IMR-90 (cell line): ENCODE measurements around the gene PRXL2B. TPM values are rescaled to one million over a fixed set of nuclear protein-coding genes. Genes with fewer than 3 reads are reported as not detected.

ENCODE experiments used
- ATAC-seq: fragments of 200-7000 bp; cut with Tn5 transposase; 2 replicates; pipeline ENCODE4 v1.9.1; 2020; ENCODE audit warnings: low read depth, mild to moderate bottlenecking, moderate library complexity
- BruUV-seq: library from RNA; stranded (reverse); fragments of 400-500 nt; replicated peaks from 2 replicates; lab custom pipeline; 2021; lab: Mats Ljungman, UMichigan
- CTCF ChIA-PET: fragments of 300-600 bp; formaldehyde crosslinking; extraction: SDS; loops from one replicate; lab custom pipeline; 2021; ENCODE audit warnings: antibody characterized with exemption; lab: Yijun Ruan, JAX
- POLR2A ChIA-PET: fragments of 300-600 bp; sonication (Branson Sonifier 250); formaldehyde crosslinking; loops from one replicate; lab custom pipeline; 2022; ENCODE audit warnings: antibody characterized with exemption; ENCODE audit not compliant: unreplicated experiment; lab: Charles Lee
- DNase-seq: peaks from one replicate; pipeline ENCODE4 v3.0.0; 2013
- H2AFZ ChIP-seq: replicated peaks from 2 replicates; pipeline ENCODE3; 2013; ENCODE audit warnings: low read length, mild to moderate bottlenecking; ENCODE audit not compliant: poor library complexity
- H2AK5ac ChIP-seq: 2 replicates; pipeline ENCODE4 v1.6.1; 2013; ENCODE audit warnings: low read depth, low read length, inconsistent platforms
- H2AK9ac ChIP-seq: replicated peaks from 2 replicates; pipeline ENCODE3; 2013; ENCODE audit warnings: mild to moderate bottlenecking, low read depth, low read length, moderate library complexity; ENCODE audit not compliant: poor library complexity
- H2BK120ac ChIP-seq: 2 replicates; pipeline ENCODE4 v1.6.1; 2013; ENCODE audit warnings: low read depth, low read length, inconsistent platforms
- H2BK15ac ChIP-seq: 3 replicates; pipeline ENCODE4 v1.6.1; 2013; ENCODE audit warnings: low read depth, low read length, inconsistent platforms
- H2BK20ac ChIP-seq: 2 replicates; pipeline ENCODE4 v1.6.1; 2013; ENCODE audit warnings: low read depth, mild to moderate bottlenecking, inconsistent platforms, low read length, moderate library complexity
- H2BK5ac ChIP-seq: 2 replicates; pipeline ENCODE4 v1.6.1; 2013; ENCODE audit warnings: mild to moderate bottlenecking, low read depth, low read length, inconsistent platforms; ENCODE audit not compliant: poor library complexity, severe bottlenecking
- H3K14ac ChIP-seq: replicated peaks from 2 replicates; pipeline ENCODE4 v1.6.1; 2013; ENCODE audit warnings: low read depth, low read length, inconsistent platforms
- H3K18ac ChIP-seq: 2 replicates; pipeline ENCODE4 v1.6.1; 2013; ENCODE audit warnings: low read depth, low read length, control low read depth
- H3K23ac ChIP-seq: 2 replicates; pipeline ENCODE4 v1.6.1; 2013; ENCODE audit warnings: low read depth, low read length, inconsistent platforms
- H3K27ac ChIP-seq: 2 replicates; pipeline ENCODE4 v1.5.1; 2013; ENCODE audit warnings: mild to moderate bottlenecking, control low read depth, low read length; ENCODE audit not compliant: insufficient read depth
- H3K27me3 ChIP-seq: 2 replicates; pipeline ENCODE4 v1.6.1; 2013; ENCODE audit warnings: low read length; ENCODE audit not compliant: control insufficient read depth, insufficient read depth
- H3K36me3 ChIP-seq: 2 replicates; pipeline ENCODE4 v1.6.1; 2013; ENCODE audit warnings: low read length, mixed read lengths; ENCODE audit not compliant: control insufficient read depth, insufficient read depth
- H3K4ac ChIP-seq: 2 replicates; pipeline ENCODE4 v1.6.1; 2013; ENCODE audit warnings: low read depth, low read length, inconsistent platforms
- H3K4me1 ChIP-seq: 2 replicates; pipeline ENCODE4 v1.6.1; 2013; ENCODE audit warnings: low read length, mixed read lengths; ENCODE audit not compliant: control insufficient read depth, insufficient read depth
- H3K4me2 ChIP-seq: 2 replicates; pipeline ENCODE4 v1.6.1; 2013; ENCODE audit warnings: low read depth, mild to moderate bottlenecking, control low read depth, low read length, moderate library complexity
- H3K4me3 ChIP-seq: 2 replicates; pipeline ENCODE4 v1.5.1; 2013; ENCODE audit warnings: low read depth, mild to moderate bottlenecking, control low read depth, low read length, moderate library complexity; ENCODE audit not compliant: insufficient read depth
- H3K56ac ChIP-seq: 2 replicates; pipeline ENCODE4 v1.6.1; 2013; ENCODE audit warnings: low read length, inconsistent platforms; ENCODE audit not compliant: insufficient read depth; ENCODE audit errors: extremely low read depth
- H3K79me1 ChIP-seq, 2 experiments: 2 replicates each; pipeline ENCODE4 v1.6.1; 2013; ENCODE audit warnings: low read length in 2 of 2, inconsistent platforms in 1 of 2, low read depth in 1 of 2
- H3K9ac ChIP-seq: 2 replicates; pipeline ENCODE4 v1.6.1; 2013; ENCODE audit warnings: low read depth, low read length, control low read depth
- H3K9me1 ChIP-seq: 2 replicates; pipeline ENCODE4 v1.6.1; 2013; ENCODE audit warnings: low read length, inconsistent platforms; ENCODE audit not compliant: insufficient read depth
- H3K9me3 ChIP-seq: 2 replicates; pipeline ENCODE4 v1.6.1; 2013; ENCODE audit warnings: low read length; ENCODE audit not compliant: control insufficient read depth, insufficient read depth
- H4K20me1 ChIP-seq: 2 replicates; pipeline ENCODE4 v1.6.1; 2013; ENCODE audit warnings: low read length, inconsistent platforms; ENCODE audit not compliant: insufficient read depth
- H4K5ac ChIP-seq: 2 replicates; pipeline ENCODE4 v1.6.1; 2013; ENCODE audit warnings: mild to moderate bottlenecking, low read depth, low read length, control low read depth
- H4K8ac ChIP-seq, 2 experiments: 2 replicates each; pipeline ENCODE4 v1.6.1; 2013; ENCODE audit warnings: low read depth in 2 of 2, low read length in 2 of 2, control low read depth in 1 of 2, inconsistent platforms in 1 of 2
- H4K91ac ChIP-seq: 2 replicates; pipeline ENCODE4 v1.6.1; 2013; ENCODE audit warnings: low read depth, low read length, inconsistent platforms; ENCODE audit not compliant: insufficient read depth
- BHLHE40 ChIP-seq: fragments of 150-350 bp; IDR thresholded peaks from 2 replicates; pipeline ENCODE4 v1.6.1; 2016; ENCODE audit warnings: mild to moderate bottlenecking, low read depth, low read length
- CEBPB ChIP-seq: IDR thresholded peaks from 2 replicates; pipeline ENCODE4 v1.6.1; 2012; ENCODE audit warnings: low read depth, low read length, improper control_type of control experiment
- CTCF ChIP-seq: conservative IDR thresholded peaks from 2 replicates; pipeline ENCODE4 v1.5.1; 2012; ENCODE audit warnings: mild to moderate bottlenecking, low read depth, low read length, improper control_type of control experiment
- ELK1 ChIP-seq: fragments of 150-350 bp; IDR thresholded peaks from 2 replicates; pipeline ENCODE4 v1.6.1; 2016; ENCODE audit warnings: low read depth, mild to moderate bottlenecking, low read length, moderate library complexity, borderline replicate concordance
- FOS ChIP-seq: fragments of 150-350 bp; IDR thresholded peaks from 2 replicates; pipeline ENCODE4 v1.6.1; 2016; ENCODE audit warnings: low read depth, low read length
- MAFK ChIP-seq: IDR thresholded peaks from 2 replicates; pipeline ENCODE4 v1.6.1; 2012; ENCODE audit warnings: low read depth, low read length, improper control_type of control experiment
- MAZ ChIP-seq: IDR thresholded peaks from 2 replicates; pipeline ENCODE4 v1.6.1; 2012; ENCODE audit warnings: low read depth, mild to moderate bottlenecking, low read length, improper control_type of control experiment, moderate library complexity, borderline replicate concordance
- MXI1 ChIP-seq: IDR thresholded peaks from 2 replicates; pipeline ENCODE4 v1.6.1; 2012; ENCODE audit warnings: low read depth, mild to moderate bottlenecking, low read length, moderate library complexity, borderline replicate concordance
- NFE2L2 ChIP-seq: fragments of 150-350 bp; IDR thresholded peaks from 2 replicates; pipeline ENCODE4 v1.6.1; 2016; ENCODE audit warnings: low read depth, mild to moderate bottlenecking, low read length
- RAD21 ChIP-seq: IDR thresholded peaks from 2 replicates; pipeline ENCODE4 v1.6.1; 2012; ENCODE audit warnings: low read length, improper control_type of control experiment
- RCOR1 ChIP-seq: IDR thresholded peaks from 2 replicates; pipeline ENCODE4 v1.6.1; 2012; ENCODE audit warnings: mild to moderate bottlenecking, low read length, improper control_type of control experiment; ENCODE audit not compliant: insufficient replicate concordance
- RFX5 ChIP-seq: IDR thresholded peaks from 2 replicates; pipeline ENCODE4 v1.8.0; 2012; ENCODE audit warnings: low read depth, mild to moderate bottlenecking, low read length, moderate library complexity
- SMC3 ChIP-seq: fragments of 150-350 bp; IDR thresholded peaks from 2 replicates; pipeline ENCODE4 v1.6.1; 2016; ENCODE audit warnings: low read depth, mild to moderate bottlenecking, antibody characterized with exemption, low read length, moderate library complexity
- USF2 ChIP-seq: fragments of 150-350 bp; IDR thresholded peaks from 2 replicates; pipeline ENCODE4 v1.6.1; 2017; ENCODE audit warnings: mild to moderate bottlenecking, antibody characterized with exemption, low read length, low read depth
- WGBS, 2 experiments: methylation state at CpG; one replicate each; pipeline versions ENCODE4 v1.1.5 to v1.1.7; 2013; ENCODE audit warnings: missing lambda C conversion rate in 2 of 2; ENCODE audit not compliant: insufficient read length in 1 of 2; ENCODE audit errors: extremely low coverage in 2 of 2; 5-methylcytosine and 5-hydroxymethylcytosine counted together
- dilution Hi-C: fragments of 300-500 bp; cut with HindIII; formaldehyde crosslinking; loops from one replicate; pipeline ENCODE4 v1.14.3; 2018; ENCODE audit warnings: low sequenced_read_pairs; ENCODE audit not compliant: unreplicated experiment
- in situ Hi-C: fragments of 300-500 bp; cut with MboI; formaldehyde crosslinking; loops from 3 replicates; pipeline ENCODE4 v1.14.3; 2019; ENCODE audit warnings: low sequenced_read_pairs, inconsistent platforms, mixed read lengths
- intact Hi-C: fragments of 100-400 bp; cut with micrococcal nuclease; formaldehyde crosslinking; loops from 2 replicates; pipeline ENCODE4 v1.10.0; 2022
- polyA plus RNA-seq, 3 experiments: library from polyadenylated mRNA; depleted of rRNA; stranded (reverse); fragments of >200 nt; gene quantifications; 2 replicates each; pipeline ENCODE4 v1.2.3, GENCODE V29; 2012; ENCODE audit warnings: low replicate concordance in 1 of 3
- total RNA-seq: library from RNA; depleted of rRNA; stranded (reverse); fragments of >200 nt; gene quantifications from 2 replicates; pipeline ENCODE4 v1.2.3, GENCODE V29; 2012

Gene PRXL2B
- total and polyA plus RNA-seq, 2 of the 4 experiments (the other 2 are of a cell fraction): 10.9 to 22.3 TPM

- CTCF ChIA-PET: no interaction called here
- intact Hi-C loops: no loop called here
- Histone ChIP-seq H3K4ac (no peak overlapping the region), H4K8ac (no peak overlapping the region), H2BK15ac (no peak overlapping the region), H2BK20ac (no peak overlapping the region), H3K27me3 (no peaks in the 10 kb centered on the region), H3K56ac (no peak overlapping the region), H3K79me1 (no peaks in the 10 kb centered on the region; a peak in 1 of 4 replicates), H3K4me2 (no peak overlapping the region), H2BK5ac (no peak overlapping the region), H4K91ac (no peak overlapping the region), H3K9me3 (peaks cover 4% of the 10 kb centered on the region; the same call in 1 of the 2 replicates), H4K20me1 (no peaks in the 10 kb centered on the region), H3K36me3 (no peaks in the 10 kb centered on the region), H2AFZ (no peak overlapping the region), H3K14ac (no peak overlapping the region), H3K4me1 (no peaks in the 10 kb centered on the region), H2AK9ac (peak overlapping the region; percentile 70), H3K9ac (no peak overlapping the region), H4K5ac (no peak overlapping the region), H3K18ac (no peak overlapping the region), H2AK5ac (no peak overlapping the region), H3K4me3 (no peak overlapping the region), H3K23ac (no peak overlapping the region), H3K27ac (no peak overlapping the region), H2BK120ac (no peak overlapping the region), H3K9me1 (no peaks in the 10 kb centered on the region)
- ATAC-seq (no peak), DNase-seq (no peak)
- BruUV-seq: no TSS peak
- no peak for TF ChIP-seq MAFK
- TF ChIP-seq CTCF: no peak
- TF ChIP-seq BHLHE40: no peak
- TF ChIP-seq RAD21: no peak
- TF ChIP-seq CEBPB: no peak
- TF ChIP-seq FOS: no peak
- TF ChIP-seq SMC3: no peak
- no peak for TF ChIP-seq MAZ
- no peak for TF ChIP-seq ELK1
- no peak for TF ChIP-seq USF2
- TF ChIP-seq RFX5: no peak
- no peak for TF ChIP-seq NFE2L2
- no peak for TF ChIP-seq RCOR1
- TF ChIP-seq MXI1: no peak
- POLR2A ChIA-PET: no interaction called here
- WGBS, 2 experiments: 76% methylated on average over 5 of the region's 16 CpGs; no CpG with 5 or more reads in 1 of the 2 experiments
- dilution Hi-C loops: no loop called here
- in situ Hi-C loops: no loop called here
Observed at GRCh38 chr1:2638466-2639115, 52.0 kb downstream of the PRXL2B start.
